ENCODE measurements around the gene TTC6.
"Not testable (repeated sequence)": the region's sequence is repeated elsewhere in the genome, so short reads cannot be mapped to it uniquely, and the experiment has no call there.

TTC6 gene

GRCh38 chr14:37594971-37595808 lies at the start of gene TTC6, which contains the start of gene FOXA1:
TTC6 (plus strand) TSS chr14:37595629; CDS start chr14:37622065, 26,436 bp downstream.
FOXA1 (minus strand) TSS chr14:37595249; CDS start chr14:37594972, 277 bp downstream.
- peak; percentile 81 for DNase-seq

DNA sequence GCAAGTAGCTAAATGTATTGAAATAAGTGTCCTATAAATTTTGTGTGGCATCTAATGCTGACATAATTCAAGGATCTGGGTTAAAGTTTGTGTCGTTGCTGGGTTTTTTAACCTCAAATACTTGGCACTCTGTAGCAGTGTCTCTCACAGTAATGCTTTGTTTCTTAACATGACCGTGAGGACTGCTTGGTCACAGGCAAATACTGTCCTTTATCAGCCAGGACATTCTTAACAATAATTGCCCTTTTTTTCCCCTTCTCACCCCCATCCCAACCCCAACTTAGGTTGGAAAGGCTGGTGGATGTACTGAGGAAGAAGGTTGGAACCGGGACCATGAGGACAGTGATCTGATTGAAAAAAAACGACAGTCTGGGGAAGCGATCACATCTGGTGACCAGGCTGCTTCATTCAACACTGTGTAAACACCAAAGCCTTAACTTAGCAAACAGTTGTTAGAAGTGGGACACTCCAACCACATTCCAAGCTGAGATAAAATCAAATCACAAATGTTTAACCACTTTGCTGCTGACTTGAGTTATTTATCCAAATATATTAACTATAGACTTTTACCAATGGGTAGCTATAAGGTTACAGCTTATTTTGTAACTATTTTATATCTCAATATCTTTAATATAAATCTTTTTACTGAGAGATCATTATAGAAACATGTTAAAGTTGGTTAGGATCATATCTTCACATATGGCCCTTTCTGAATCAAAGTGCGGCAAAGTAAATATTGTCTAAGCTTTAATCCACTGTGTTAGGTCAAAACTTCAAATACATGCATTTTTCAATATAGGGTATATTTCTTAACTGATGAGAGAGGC lies 48.6 kb upstream of the TTC6 start:
- no peak for DNase-seq

DNA sequence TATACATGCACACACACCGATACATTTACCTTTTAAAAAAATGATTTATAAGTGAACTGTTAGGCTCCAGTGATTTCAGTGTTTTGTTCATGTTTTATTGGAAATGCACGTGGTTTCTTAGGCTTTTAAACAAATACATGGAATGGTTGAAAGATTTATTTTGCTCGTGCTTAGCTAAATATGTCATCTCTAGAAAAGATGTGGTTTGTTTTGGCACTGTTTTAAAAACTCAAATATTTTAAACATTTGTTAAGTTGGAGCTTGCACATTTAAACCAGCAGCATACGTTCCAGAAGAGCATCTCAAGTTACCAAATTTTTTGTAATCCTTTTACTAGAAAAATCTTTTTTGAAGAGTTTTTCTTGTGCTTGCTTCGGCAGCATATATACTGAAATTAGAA lies 44.9 kb upstream of the TTC6 start:
- no peak for DNase-seq

GRCh38 chr14:37551119-37551518 lies 44.3 kb upstream of the TTC6 start:
- DNase-seq: no peak

DNA sequence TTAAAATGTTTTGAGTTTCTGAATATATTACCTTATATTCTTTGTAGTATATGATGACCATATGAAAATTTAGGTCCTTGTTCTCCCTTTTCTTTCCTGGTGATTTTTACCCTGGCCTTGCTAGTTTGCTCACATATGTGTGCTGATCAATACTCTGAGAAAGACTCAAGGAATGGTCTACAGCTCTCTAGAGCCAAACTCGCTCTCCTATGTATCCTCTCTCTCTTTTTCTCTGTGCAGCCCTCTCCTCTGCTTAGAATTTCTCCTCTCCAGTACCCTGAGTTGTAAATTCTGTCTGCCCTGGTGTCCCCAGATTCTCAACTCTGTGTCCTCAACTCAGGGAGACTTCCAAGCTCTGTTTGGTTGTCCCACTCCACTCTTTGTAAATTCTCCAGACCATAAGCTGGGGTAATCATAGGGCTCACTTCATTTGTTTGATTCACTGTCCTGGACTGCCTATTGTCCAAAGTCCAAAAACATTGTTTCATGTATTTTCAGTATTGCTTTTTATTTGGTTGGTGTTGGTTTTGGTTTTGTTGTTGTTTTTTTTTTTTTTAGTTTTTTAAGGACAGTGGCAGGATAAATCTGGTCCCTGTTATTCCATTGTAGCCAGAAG lies 41.4 kb upstream of the TTC6 start:
- no peak for DNase-seq

DNA sequence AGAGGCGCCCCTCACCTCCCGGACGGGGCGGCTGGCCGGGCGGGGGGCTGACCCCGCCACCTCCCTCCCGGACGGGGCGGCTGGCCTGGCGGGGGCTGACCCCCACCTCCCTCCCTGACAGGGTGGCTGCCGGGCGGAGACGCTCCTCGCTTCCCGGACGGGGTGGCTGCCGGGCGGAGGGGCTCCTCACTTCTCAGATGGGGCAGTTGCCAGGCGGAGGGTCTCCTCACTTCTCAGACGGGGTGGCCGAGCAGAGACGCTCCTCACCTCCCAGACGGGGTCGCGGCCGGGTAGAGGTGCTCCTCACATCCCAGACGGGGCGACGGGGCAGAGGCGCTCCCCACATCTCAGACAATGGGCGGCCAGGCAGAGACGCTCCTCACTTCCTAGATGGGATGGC lies 39.8 kb upstream of the TTC6 start:
- not testable (repeated sequence) for DNase-seq

DNA sequence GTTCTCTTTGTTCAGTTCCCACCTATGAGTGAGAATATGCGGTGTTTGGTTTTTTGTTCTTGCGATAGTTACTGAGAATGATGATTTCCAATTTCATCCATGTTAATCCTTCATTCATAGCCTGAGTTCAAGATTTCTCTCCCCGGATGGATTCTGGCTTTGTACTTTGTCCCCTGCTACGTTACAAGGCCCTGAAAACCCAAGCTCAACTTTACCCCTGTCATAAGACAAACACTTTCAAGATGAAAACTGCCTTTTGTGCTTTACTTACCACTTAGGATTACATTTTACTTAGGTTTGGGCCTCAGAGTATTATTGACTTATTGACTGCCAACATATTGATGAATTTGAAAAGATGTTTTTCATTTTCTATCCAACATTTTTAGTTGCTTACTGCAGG lies 36.7 kb upstream of the TTC6 start:
- DNase-seq: no peak

GRCh38 chr14:37559386-37559785 lies 36.0 kb upstream of the TTC6 start:
- no peak for DNase-seq

DNA sequence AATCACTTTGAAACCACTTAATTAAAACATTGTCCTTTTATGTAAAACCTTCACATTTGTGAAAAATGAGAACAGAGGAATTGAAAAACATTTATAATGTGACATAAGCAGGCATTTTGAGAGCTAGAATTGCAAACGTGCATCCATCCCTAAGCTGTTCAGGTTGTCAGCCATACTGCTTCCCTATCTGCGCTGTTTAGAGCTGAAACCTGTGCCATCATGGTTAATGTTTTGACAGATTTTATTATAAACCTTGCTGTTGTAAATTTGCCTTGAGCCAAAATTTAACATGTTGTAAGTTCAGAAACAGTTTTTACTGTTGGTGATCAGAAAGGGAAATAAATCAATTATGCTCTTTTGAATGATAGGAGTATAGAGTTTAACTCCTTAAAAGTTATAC lies 32.2 kb upstream of the TTC6 start:
- no peak for DNase-seq

DNA sequence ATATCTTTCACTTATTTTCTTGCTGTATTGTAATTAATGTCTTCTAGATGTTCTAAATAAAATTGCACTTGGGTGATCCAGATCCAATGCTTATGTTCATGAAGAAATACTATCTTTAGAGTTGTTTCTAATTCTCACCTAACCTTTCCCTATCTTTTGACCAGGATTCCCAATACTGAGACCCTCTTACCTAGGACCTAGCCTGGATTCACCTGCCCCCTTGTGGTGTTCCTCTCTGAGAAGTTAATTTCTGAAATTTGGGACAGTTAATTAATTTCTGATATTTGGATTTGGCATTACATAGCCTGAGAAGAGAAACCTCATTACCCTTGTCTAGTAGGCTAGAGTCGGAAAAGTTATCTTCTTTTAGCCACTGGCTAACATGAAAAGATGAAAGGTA lies 29.9 kb upstream of the TTC6 start:
- DNase-seq: no peak

GRCh38 chr14:37566811-37567371 lies 28.5 kb upstream of the TTC6 start:
- DNase-seq: no peak

DNA sequence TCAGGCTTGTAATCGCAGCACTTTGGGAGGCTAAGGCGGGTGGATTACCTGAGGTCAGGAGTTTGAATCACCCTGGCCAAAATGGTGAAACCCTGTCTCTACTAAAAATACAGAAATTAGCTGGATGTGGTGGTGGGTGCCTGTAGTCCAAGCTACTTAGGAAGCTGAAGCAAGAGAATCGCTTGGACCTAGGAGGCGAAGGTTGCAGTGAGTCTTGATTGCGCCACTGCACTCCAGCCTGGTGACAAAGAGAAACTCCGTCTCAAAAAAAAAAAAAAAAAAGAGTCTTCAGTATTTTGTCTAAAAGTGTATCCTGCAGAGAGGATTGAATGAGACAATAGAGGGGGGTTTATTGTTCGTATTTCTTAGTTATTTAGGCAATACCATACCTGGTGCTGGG lies 25.7 kb upstream of the TTC6 start:
- DNase-seq: no peak

DNA sequence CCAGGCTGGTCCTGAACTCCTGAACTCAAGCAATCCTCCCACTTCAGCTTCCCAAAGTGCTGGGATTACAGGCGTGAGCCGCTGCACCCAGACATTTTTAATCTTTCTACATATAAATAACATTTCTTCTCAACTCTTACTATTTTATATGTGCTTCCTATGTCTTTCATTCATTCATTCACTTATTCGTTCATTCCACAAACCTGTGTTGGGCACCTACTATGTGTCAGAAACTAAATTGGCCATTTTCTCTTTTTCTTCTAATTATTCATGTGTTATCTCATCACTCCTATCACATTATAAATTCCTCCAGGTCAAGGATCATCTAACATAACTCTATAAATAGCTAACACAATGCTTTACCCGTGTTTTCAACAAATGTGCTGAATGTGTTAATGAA lies 24.0 kb upstream of the TTC6 start:
- no peak for DNase-seq

- DNase-seq: no peak
Observed at GRCh38 chr14:37573356-37573755, 22.1 kb upstream of the TTC6 start.

DNA sequence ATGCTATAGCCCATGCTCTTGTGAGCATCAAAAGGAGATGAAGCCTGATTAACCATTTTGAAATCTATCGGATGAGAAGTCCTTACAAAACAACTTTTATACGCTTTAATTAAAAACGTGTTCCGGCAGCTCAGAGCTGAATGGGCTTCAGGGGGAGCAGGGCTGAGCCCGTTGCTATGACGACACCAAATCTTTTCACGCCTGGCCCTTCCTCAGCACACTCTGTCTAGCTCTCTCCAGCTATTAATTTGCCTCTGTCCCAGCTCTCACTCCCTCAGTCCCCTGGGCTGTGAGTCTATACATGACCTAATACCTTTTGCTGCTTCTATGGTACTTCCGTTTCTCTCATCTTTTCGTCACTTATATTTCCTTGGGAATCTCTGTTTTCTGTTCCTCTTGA lies 16.2 kb upstream of the TTC6 start:
- DNase-seq: no peak

DNA sequence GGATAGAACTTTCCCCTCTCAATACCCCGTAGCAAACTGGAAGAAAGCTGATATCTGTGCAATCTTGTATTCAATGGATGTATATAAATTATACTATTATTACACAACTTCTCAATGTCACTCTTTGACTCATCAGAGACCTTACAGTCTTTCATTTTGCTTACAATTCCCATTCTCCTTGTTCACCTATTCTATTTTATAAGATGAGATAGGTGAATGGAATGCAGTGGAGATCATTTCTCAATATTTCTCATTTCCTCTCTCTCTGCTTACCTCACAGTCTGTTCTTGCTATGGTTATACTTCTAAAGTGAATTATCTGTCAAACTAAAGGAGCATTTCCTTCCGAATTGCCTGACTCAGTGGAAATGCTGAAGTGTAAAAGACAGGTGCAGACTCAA lies 15.3 kb upstream of the TTC6 start:
- no peak for DNase-seq

GRCh38 chr14:37583358-37584210 lies 11.8 kb upstream of the TTC6 start:
- no peak for DNase-seq

DNA sequence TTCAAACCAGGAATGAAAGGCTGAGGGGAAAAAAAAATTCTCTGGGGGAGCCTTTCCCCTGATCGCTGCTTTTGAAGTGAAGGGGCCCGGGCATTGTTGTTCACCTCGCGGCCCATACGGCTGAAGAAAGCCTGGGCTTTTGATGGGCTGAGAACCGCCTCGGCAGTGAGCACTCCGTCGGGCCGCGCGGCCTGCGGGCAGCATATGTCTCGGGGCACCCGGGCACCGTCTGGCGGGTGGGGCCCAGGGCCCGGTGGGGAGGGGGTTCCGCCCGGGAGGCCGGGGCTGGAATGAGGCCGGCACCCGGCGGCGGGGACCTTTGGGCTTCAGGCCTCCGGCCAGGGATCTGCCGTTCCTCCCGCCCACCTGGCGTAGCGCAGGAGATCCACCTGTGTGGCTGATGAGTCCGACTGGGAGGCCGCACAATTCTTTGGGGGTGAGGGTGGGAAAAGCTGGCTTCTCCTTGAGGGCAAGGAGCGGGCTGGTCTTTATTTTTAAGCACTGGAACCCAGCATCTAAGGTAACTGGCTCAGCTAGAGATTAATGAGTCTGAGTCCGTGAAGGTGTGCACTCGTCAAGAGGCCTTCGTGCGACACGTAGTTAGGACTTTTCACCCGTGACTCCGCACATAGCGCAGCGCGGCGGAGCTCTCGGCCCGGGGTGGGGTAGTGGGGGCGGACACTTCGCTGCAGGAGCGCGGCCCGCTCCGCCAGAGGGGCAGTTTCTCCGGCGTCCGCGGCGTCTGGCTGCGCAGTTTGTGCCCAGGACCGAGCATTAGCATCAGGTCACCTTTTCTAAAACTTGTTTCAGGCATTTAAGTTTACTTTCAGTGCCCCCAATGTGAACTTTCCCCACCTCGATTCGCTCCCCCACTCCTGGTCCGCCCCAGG lies 11.0 kb upstream of the TTC6 start:
- DNase-seq: no peak

- DNase-seq: no peak
Observed at GRCh38 chr14:37585101-37585511, 10.3 kb upstream of the TTC6 start.

DNA sequence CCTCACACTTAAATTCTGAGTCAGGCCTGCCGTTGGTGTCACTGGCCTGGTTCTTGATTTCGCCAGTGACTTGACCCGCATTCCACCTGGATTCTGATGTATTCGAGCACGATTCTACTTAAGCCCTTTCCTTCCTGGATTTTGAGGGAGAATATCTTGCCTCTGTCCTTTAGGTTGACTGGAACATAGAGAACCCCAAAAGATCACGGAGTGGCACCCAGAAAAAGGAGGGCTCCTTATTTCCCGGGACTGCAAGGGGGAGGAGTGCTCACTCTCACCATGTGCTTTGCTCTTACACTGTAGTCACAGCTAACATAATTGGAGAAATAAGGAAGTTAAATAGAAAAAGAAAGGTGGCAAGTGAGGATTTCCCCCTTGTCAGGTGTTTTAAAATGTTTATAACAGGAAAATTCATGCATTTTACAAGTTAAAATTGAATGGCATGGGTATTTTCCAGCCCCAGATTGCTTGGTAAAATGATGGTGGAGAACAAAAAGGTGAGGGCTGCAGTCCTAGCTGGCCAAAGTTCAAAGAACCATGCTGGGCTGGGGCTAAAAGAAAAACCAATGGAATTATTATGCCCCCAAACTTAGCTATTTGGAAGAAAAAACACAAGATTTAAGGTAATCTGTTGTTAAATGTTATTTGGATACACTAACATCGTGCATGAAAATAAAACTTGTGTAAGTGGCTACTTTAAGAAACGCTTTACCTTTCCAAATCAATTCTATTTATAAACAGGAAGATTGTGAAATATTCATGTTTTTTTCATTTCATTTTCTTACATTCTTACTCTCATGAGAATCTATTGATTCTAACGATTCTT lies 9.2 kb upstream of the TTC6 start:
- DNase-seq: no peak
